Esophagus mucosa (tissue), 1 donor: ENCODE data around the gene EMP1. TPM values are rescaled to one million over a fixed set of nuclear protein-coding genes. Genes with fewer than 3 reads are reported as not detected.

ENCODE experiments used
- ATAC-seq: fragments of 200-7000 bp; cut with Tn5 transposase; one replicate; pipeline ENCODE4 v1.9.1; 2020
- total RNA-seq: library from RNA; stranded (reverse); gene quantifications from one replicate; pipeline ENCODE4 v1.2.4, GENCODE V29; 2023
- donor health status: DM: yes; HTN: yes; CAD: no.

Gene EMP1
- total RNA-seq, 1 donor from 2014 or later, result 1,972 TPM

GRCh38 chr12:13198241-13198640 is 1.7 kb downstream of the EMP1 start:
- ATAC-seq, result no peak

GRCh38 chr12:13198876-13199275 is 2.4 kb downstream of the EMP1 start:
- ATAC-seq, result no peak

GRCh38 chr12:13199592-13199991 is 3.1 kb downstream of the EMP1 start:
- ATAC-seq, result no peak

- no peak for ATAC-seq
Measured at GRCh38 chr12:13200841-13201240, 4.3 kb downstream of the EMP1 start.

- ATAC-seq, result peak; percentile 58
Measured at GRCh38 chr12:13203034-13203922, 6.8 kb downstream of the EMP1 start.

- no peak for ATAC-seq
Measured at GRCh38 chr12:13204428-13204827, 7.9 kb downstream of the EMP1 start.

GRCh38 chr12:13205809-13206559 is 9.5 kb downstream of the EMP1 start:
- no peak for ATAC-seq

- no peak for ATAC-seq
Measured at GRCh38 chr12:13206560-13206897, 10.0 kb downstream of the EMP1 start.

GRCh38 chr12:13208533-13209435 is 12.3 kb downstream of the EMP1 start:
- peak; percentile 9 for ATAC-seq

- ATAC-seq, result no peak
Measured at GRCh38 chr12:13209436-13210235, 13.1 kb downstream of the EMP1 start.

- ATAC-seq, result no peak
Measured at GRCh38 chr12:13210236-13211190, 14.0 kb downstream of the EMP1 start.

GRCh38 chr12:13211191-13211858 is 14.8 kb downstream of the EMP1 start:
- ATAC-seq, result no peak

GRCh38 chr12:13211859-13212664 is 15.5 kb downstream of the EMP1 start:
- ATAC-seq, result no peak

- no peak for ATAC-seq
Measured at GRCh38 chr12:13215056-13215455, 18.5 kb downstream of the EMP1 start.

GRCh38 chr12:13218641-13219040 is 22.1 kb downstream of the EMP1 start:
- ATAC-seq, result no peak

GRCh38 chr12:13219320-13219719 is 22.8 kb downstream of the EMP1 start:
- no peak for ATAC-seq

- no peak for ATAC-seq
Measured at GRCh38 chr12:13220838-13221237, 24.3 kb downstream of the EMP1 start.

- ATAC-seq, result peak; percentile 77
Measured at GRCh38 chr12:13222076-13222475, 25.6 kb downstream of the EMP1 start.

- peak; percentile 43 for ATAC-seq
Measured at GRCh38 chr12:13223179-13223804, 26.8 kb downstream of the EMP1 start.
